NCI-H2227 (cell line): ENCODE results near the gene CPNE1.
"Not testable (repeated sequence)": the region's sequence is repeated elsewhere in the genome, so short reads cannot be mapped to it uniquely, and the experiment has no call there.

ENCODE experiments used
- DNase-seq: peaks from one replicate; lab custom pipeline; 2025; ENCODE audit not compliant: unreplicated experiment; lab: John Stamatoyannopoulos, UW

The CPNE1 gene

GRCh38 chr20:35664466-35665206 is at the start of gene CPNE1, which contains the start of gene RBM12:
TSS of gene CPNE1 (minus strand) at chr20:35664900. CDS start at chr20:35632923, 31,977 bp downstream.
TSS of gene RBM12 (minus strand) at chr20:35664900. CDS start at chr20:35655322, 9,578 bp downstream.
- DNase-seq, result peak; percentile 97

- no peak for DNase-seq
These were observed 49.4 kb upstream of the CPNE1 start for GRCh38 chr20:35714127-35714526.

GRCh38 chr20:35713120-35713519 is 48.4 kb upstream of the CPNE1 start:
- DNase-seq, result not testable (repeated sequence)

- DNase-seq, result no peak
These were observed 47.0 kb upstream of the CPNE1 start for GRCh38 chr20:35711588-35712209.

- no peak for DNase-seq
These were observed 46.3 kb upstream of the CPNE1 start for GRCh38 chr20:35710884-35711587.

- DNase-seq, result no peak
These were observed 45.3 kb upstream of the CPNE1 start for GRCh38 chr20:35710039-35710438.

GRCh38 chr20:35709259-35709658 is 44.6 kb upstream of the CPNE1 start:
- DNase-seq, result no peak

- DNase-seq, result no peak
These were observed 43.8 kb upstream of the CPNE1 start for GRCh38 chr20:35708502-35708901.

- DNase-seq, result not testable (repeated sequence)
These were observed 42.2 kb upstream of the CPNE1 start for GRCh38 chr20:35706591-35707529.

- not testable (repeated sequence) for DNase-seq
These were observed 41.2 kb upstream of the CPNE1 start for GRCh38 chr20:35705894-35706293.

- no peak for DNase-seq
These were observed 40.0 kb upstream of the CPNE1 start for GRCh38 chr20:35704514-35705261.

- DNase-seq, result no peak
These were observed 38.4 kb upstream of the CPNE1 start for GRCh38 chr20:35702824-35703695.

- DNase-seq, result no peak
These were observed 37.5 kb upstream of the CPNE1 start for GRCh38 chr20:35702051-35702823.

GRCh38 chr20:35700625-35701148 is 36.0 kb upstream of the CPNE1 start:
- no peak for DNase-seq

- DNase-seq, result no peak
These were observed 35.4 kb upstream of the CPNE1 start for GRCh38 chr20:35699957-35700624.

- peak; percentile 95 for DNase-seq
These were observed 34.6 kb upstream of the CPNE1 start, which contains the start of the genes NFS1 and ROMO1 for GRCh38 chr20:35699127-35699956. TSS of gene NFS1 (minus strand) at chr20:35699352. CDS start at chr20:35699288, 64 bp downstream. TSS of gene ROMO1 (plus strand) at chr20:35699405. CDS start at chr20:35699633, 228 bp downstream.
